ENCODE data around the gene RTN4R. TPM values are rescaled to one million over a fixed set of nuclear protein-coding genes. Genes with fewer than 3 reads are reported as not detected.

RTN4R gene
- total and polyA plus RNA-seq, 2 donors (not counting 1 experiment from before 2014, with no cell fraction given): 0.42 to 0.79 TPM

- no peaks in the 10 kb centered on the region for H4K20me1 ChIP-seq (ENCODE audit: control insufficient read depth, insufficient read depth, low read length, poor library complexity, severe bottlenecking)
- ATAC-seq (ENCODE audit: low read depth) (no peak), DNase-seq (no peak)
- H3K79me2 ChIP-seq (ENCODE audit: control insufficient read depth, insufficient read depth, low read length): peaks cover 21% of the 10 kb centered on the region
- H3K27ac Mint-ChIP-seq: no peak overlapping the region
- no peak overlapping the region for H3K27ac ChIP-seq (ENCODE audit: low read length in 2 of 2)
- no peak for TF ChIP-seq CTCF (IDR thresholded peaks at IDR 0.05)
- no peak for TF ChIP-seq EZH2 (IDR thresholded peaks at IDR 0.05; ENCODE audit: borderline replicate concordance, insufficient read depth, low read depth, low read length, poor library complexity, severe bottlenecking)
- H3K4me1 Mint-ChIP-seq: peaks cover 20% of the 10 kb centered on the region
- H3K4me2 ChIP-seq (replicated peaks; ENCODE audit: low read depth, low read length, poor library complexity, severe bottlenecking): no peak overlapping the region
- peaks cover 18 to 24% of the 10 kb centered on the region in 2 donors for H3K4me1 ChIP-seq (ENCODE audit: control insufficient read depth in 2 of 2, insufficient read depth in 2 of 2, low read length in 2 of 2)
- H3K9me3 Mint-ChIP-seq (ENCODE audit: insufficient read depth): no peaks in the 10 kb centered on the region
- peaks cover 3% of the 10 kb centered on the region for H3K27me3 Mint-ChIP-seq
- peaks cover 0 to 2% (median 0%) of the 10 kb centered on the region in 4 experiments for H3K27me3 ChIP-seq (replicated peaks in 1 of 4; ENCODE audit: control extremely low read depth in 1 of 4, control insufficient read depth in 3 of 4, insufficient read depth in 4 of 4, low read length in 3 of 4)
- H2AFZ ChIP-seq (ENCODE audit: insufficient read depth, low read depth, low read length, poor library complexity, severe bottlenecking): peak overlapping the region; percentile 51
- H3K36me3 ChIP-seq (replicated peaks in 1 of 2; ENCODE audit: control extremely low read depth in 1 of 2, control insufficient read depth in 1 of 2, extremely low read depth in 1 of 2, insufficient read depth in 2 of 2, low read length in 1 of 2): no peaks in the 10 kb centered on the region
- ChIA-PET CTCF (no interaction called here), POLR2A (interaction anchor here (0.6 kb wide), 1 partner anchor 11 kb away, joined by 3 read pairs; no protein-coding TSS in a partner anchor)
- 64% methylated on average over 15 of the region's 16 CpGs for WGBS (ENCODE audit: insufficient coverage)
- H3K9me3 ChIP-seq (ENCODE audit: control extremely low read depth in 1 of 3, control insufficient read depth in 2 of 3, insufficient read depth in 1 of 3, low read length in 2 of 3): no peaks in the 10 kb centered on the region
- intact Hi-C loops (cut with micrococcal nuclease): no loop called here
- no peak overlapping the region for H3K4me3 Mint-ChIP-seq
- H3K4me3 ChIP-seq (ENCODE audit: control extremely low read depth in 1 of 5, extremely low read depth in 1 of 5, insufficient read depth in 1 of 5, low read depth in 2 of 5, low read length in 4 of 5): no peak overlapping the region
- H3K9ac ChIP-seq (ENCODE audit: low read length): no peak overlapping the region
These were observed 63.3 kb downstream of the RTN4R start for GRCh38 chr22:20204806-20205205.

- no peak overlapping the region for H2AFZ ChIP-seq (ENCODE audit: insufficient read depth, low read depth, low read length, poor library complexity, severe bottlenecking)
- CTCF ChIA-PET: no interaction called here
These were observed 63.8 kb downstream of the RTN4R start for GRCh38 chr22:20204311-20204710.

More at GRCh38 chr22:20204311-20204710, 63.8 kb downstream of the RTN4R start:
- H3K27ac ChIP-seq (ENCODE audit: low read length in 2 of 2): no peak overlapping the region
- no peak overlapping the region for H3K9ac ChIP-seq (ENCODE audit: low read length)
- intact Hi-C loops (cut with micrococcal nuclease): no loop called here
- no peaks in the 10 kb centered on the region for H4K20me1 ChIP-seq (ENCODE audit: control insufficient read depth, insufficient read depth, low read length, poor library complexity, severe bottlenecking)
- H3K4me2 ChIP-seq (replicated peaks; ENCODE audit: low read depth, low read length, poor library complexity, severe bottlenecking): no peak overlapping the region
- no peaks in the 10 kb centered on the region for H3K9me3 ChIP-seq (ENCODE audit: control extremely low read depth in 1 of 3, control insufficient read depth in 2 of 3, insufficient read depth in 1 of 3, low read length in 2 of 3)
- H3K4me1 Mint-ChIP-seq: peaks cover 20% of the 10 kb centered on the region
- H3K4me1 ChIP-seq (ENCODE audit: control insufficient read depth in 2 of 2, insufficient read depth in 2 of 2, low read length in 2 of 2): peaks cover 18 to 24% of the 10 kb centered on the region in 2 donors
- DNase-seq (no peak), ATAC-seq (ENCODE audit: low read depth) (no peak)
- POLR2A ChIA-PET: interaction anchor here (0.6 kb wide), 1 partner anchor 12 kb away, joined by 3 read pairs; no protein-coding TSS in a partner anchor
- peaks cover 0 to 2% (median 0%) of the 10 kb centered on the region in 4 experiments for H3K27me3 ChIP-seq (replicated peaks in 1 of 4; ENCODE audit: control extremely low read depth in 1 of 4, control insufficient read depth in 3 of 4, insufficient read depth in 4 of 4, low read length in 3 of 4)
- no peak overlapping the region for H3K27ac Mint-ChIP-seq
- no peak for TF ChIP-seq EZH2 (IDR thresholded peaks at IDR 0.05; ENCODE audit: borderline replicate concordance, insufficient read depth, low read depth, low read length, poor library complexity, severe bottlenecking)
- no peak for TF ChIP-seq CTCF (IDR thresholded peaks at IDR 0.05)
- no peaks in the 10 kb centered on the region for H3K9me3 Mint-ChIP-seq (ENCODE audit: insufficient read depth)
- WGBS (ENCODE audit: insufficient coverage): 87% methylated on average over 8 of the region's 8 CpGs
- H3K4me3 Mint-ChIP-seq: no peak overlapping the region
- H3K4me3 ChIP-seq (ENCODE audit: control extremely low read depth in 1 of 5, extremely low read depth in 1 of 5, insufficient read depth in 1 of 5, low read depth in 2 of 5, low read length in 4 of 5): no peak overlapping the region
- H3K79me2 ChIP-seq (ENCODE audit: control insufficient read depth, insufficient read depth, low read length): peaks cover 21% of the 10 kb centered on the region
- peaks cover 3% of the 10 kb centered on the region for H3K27me3 Mint-ChIP-seq
- no peaks in the 10 kb centered on the region for H3K36me3 ChIP-seq (replicated peaks in 1 of 2; ENCODE audit: control extremely low read depth in 1 of 2, control insufficient read depth in 1 of 2, extremely low read depth in 1 of 2, insufficient read depth in 2 of 2, low read length in 1 of 2)
